Gastrocnemius medialis (tissue), 4 donors: ENCODE measurements around the gene CEP112.

ENCODE experiments used
- POLR2A ChIP-seq, 2 donors: fragments of 450-650 bp; IDR thresholded peaks; one replicate each; pipeline ENCODE4 v1.6.1; 2017; ENCODE audit warnings: antibody characterized with exemption in 2 of 2, mild to moderate bottlenecking in 2 of 2, moderate library complexity in 2 of 2
- TF ChIP-seq, protein P1 (sequence below), 5 experiments: fragments of 450-650 bp in 3 of 5; fragments of 200-600 bp in 2 of 5; sonication (generic) in 2 of 5; IDR thresholded peaks in 4 of 5; conservative IDR thresholded peaks in 1 of 5; 1 replicate in 4 of 5; 2 replicates in 1 of 5; pipeline ENCODE4 v1.5.1; 2016 to 2019; ENCODE audit warnings: antibody characterized with exemption in 5 of 5, mild to moderate bottlenecking in 3 of 5, moderate library complexity in 3 of 5

DNA sequence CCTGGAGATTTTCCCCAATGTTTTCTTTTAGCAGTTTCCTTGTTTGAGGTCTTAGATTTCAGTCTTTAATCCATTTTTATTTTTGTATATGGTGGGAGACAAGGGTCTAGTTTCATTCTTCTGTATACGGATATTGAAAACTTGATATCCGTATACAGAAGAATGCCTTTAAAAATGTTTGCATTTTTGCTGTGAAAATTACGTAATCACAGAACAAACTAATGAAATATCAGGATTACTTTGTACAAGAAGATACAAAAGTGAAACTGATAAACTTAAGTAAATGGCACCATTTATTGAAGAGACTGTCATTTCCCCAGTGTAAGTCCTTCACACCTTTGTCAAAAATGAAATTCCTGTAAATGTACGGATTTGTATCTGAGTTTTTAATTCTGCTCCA, 13.3 kb downstream of the CEP112 start:
- TF ChIP-seq, protein P1, sequence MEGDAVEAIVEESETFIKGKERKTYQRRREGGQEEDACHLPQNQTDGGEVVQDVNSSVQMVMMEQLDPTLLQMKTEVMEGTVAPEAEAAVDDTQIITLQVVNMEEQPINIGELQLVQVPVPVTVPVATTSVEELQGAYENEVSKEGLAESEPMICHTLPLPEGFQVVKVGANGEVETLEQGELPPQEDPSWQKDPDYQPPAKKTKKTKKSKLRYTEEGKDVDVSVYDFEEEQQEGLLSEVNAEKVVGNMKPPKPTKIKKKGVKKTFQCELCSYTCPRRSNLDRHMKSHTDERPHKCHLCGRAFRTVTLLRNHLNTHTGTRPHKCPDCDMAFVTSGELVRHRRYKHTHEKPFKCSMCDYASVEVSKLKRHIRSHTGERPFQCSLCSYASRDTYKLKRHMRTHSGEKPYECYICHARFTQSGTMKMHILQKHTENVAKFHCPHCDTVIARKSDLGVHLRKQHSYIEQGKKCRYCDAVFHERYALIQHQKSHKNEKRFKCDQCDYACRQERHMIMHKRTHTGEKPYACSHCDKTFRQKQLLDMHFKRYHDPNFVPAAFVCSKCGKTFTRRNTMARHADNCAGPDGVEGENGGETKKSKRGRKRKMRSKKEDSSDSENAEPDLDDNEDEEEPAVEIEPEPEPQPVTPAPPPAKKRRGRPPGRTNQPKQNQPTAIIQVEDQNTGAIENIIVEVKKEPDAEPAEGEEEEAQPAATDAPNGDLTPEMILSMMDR (IDR thresholded peaks at IDR 0.05 in 4 of 5, conservative IDR thresholded peaks at IDR 0.05 in 1 of 5) = no peak
- no peak for TF ChIP-seq POLR2A (IDR thresholded peaks at IDR 0.05)
